NCI-H69 (cell line): ENCODE results near the gene CFAP97.
"Not testable (repeated sequence)": the region's sequence is repeated elsewhere in the genome, so short reads cannot be mapped to it uniquely, and the experiment has no call there.

ENCODE experiments used
- DNase-seq: peaks from one replicate; lab custom pipeline; 2025; lab: John Stamatoyannopoulos, UW

Gene CFAP97

GRCh38 chr4:185203486-185204237, at the start of gene CFAP97:
TSS of gene CFAP97 (minus strand) at chr4:185204000. CDS start at chr4:185191196, 12,804 bp downstream.
- DNase-seq: peak; percentile 90

- no peak for DNase-seq
These were observed 45.3 kb upstream of the CFAP97 start for GRCh38 chr4:185249105-185249504.

- DNase-seq: no peak
These were observed 44.7 kb upstream of the CFAP97 start for GRCh38 chr4:185248393-185249039.

GRCh38 chr4:185247151-185247550, 43.4 kb upstream of the CFAP97 start:
- no peak for DNase-seq

- no peak for DNase-seq
These were observed 42.7 kb upstream of the CFAP97 start for GRCh38 chr4:185246453-185246852.

GRCh38 chr4:185244763-185245162, 41.0 kb upstream of the CFAP97 start:
- DNase-seq: no peak

GRCh38 chr4:185243879-185244278, 40.1 kb upstream of the CFAP97 start:
- no peak for DNase-seq

GRCh38 chr4:185242749-185243533, 39.1 kb upstream of the CFAP97 start:
- no peak for DNase-seq

- DNase-seq: not testable (repeated sequence)
These were observed 36.7 kb upstream of the CFAP97 start for GRCh38 chr4:185240486-185240885.

GRCh38 chr4:185238750-185239149, 35.0 kb upstream of the CFAP97 start:
- DNase-seq: peak; percentile 34

- no peak for DNase-seq
These were observed 34.4 kb upstream of the CFAP97 start for GRCh38 chr4:185238215-185238681.

GRCh38 chr4:185237175-185237574, 33.4 kb upstream of the CFAP97 start:
- no peak for DNase-seq

- DNase-seq: peak; percentile 2
These were observed 32.2 kb upstream of the CFAP97 start for GRCh38 chr4:185235843-185236503.

GRCh38 chr4:185235119-185235842, 31.5 kb upstream of the CFAP97 start:
- DNase-seq: no peak

- DNase-seq: no peak
These were observed 28.6 kb upstream of the CFAP97 start for GRCh38 chr4:185232370-185232769.

- DNase-seq: no peak
These were observed 25.4 kb upstream of the CFAP97 start for GRCh38 chr4:185229021-185229818.

GRCh38 chr4:185227713-185228278, 24.0 kb upstream of the CFAP97 start:
- DNase-seq: no peak

- no peak for DNase-seq
These were observed 23.3 kb upstream of the CFAP97 start for GRCh38 chr4:185227131-185227551.

GRCh38 chr4:185225940-185226339, 22.1 kb upstream of the CFAP97 start:
- no peak for DNase-seq

- no peak for DNase-seq
These were observed 20.8 kb upstream of the CFAP97 start for GRCh38 chr4:185224597-185224996.
